ENCODE data around the gene PLN. TPM values are rescaled to one million over a fixed set of nuclear protein-coding genes. Genes with fewer than 3 reads are reported as not detected.

Gene PLN
- total RNA-seq, 4 donors from 2014 or later, result 6.1 to 14.2 (median 8.5) TPM

DNA sequence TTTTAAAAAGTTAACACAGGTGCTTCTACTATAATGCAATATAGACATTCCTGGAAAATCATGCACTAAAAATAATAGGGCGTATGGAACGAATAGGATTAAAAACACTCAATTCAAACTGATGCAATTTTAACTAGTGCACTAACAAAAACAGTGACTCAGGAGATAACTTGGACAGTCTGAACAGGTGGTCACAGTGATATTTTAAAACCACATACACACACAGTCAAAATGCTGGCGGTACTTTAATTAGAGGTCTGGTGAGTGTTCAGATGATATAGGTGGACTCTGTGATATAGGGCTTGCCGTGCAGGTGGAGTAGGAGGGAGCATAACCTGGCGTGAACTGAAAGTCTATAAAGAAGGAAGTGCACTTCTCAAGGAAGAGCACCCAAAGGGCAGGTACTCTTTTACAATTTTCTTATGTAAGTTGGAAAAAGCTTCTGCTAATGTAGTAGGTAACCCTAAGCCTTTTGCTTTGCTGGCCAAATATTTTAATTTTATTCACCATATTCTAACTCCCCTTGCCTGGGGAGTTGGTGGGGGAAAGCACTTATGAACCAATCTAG lies 41.9 kb upstream of the PLN start:
- TF ChIP-seq CTCF (IDR thresholded peaks at IDR 0.05; ENCODE audit: low read depth), result no peak

DNA sequence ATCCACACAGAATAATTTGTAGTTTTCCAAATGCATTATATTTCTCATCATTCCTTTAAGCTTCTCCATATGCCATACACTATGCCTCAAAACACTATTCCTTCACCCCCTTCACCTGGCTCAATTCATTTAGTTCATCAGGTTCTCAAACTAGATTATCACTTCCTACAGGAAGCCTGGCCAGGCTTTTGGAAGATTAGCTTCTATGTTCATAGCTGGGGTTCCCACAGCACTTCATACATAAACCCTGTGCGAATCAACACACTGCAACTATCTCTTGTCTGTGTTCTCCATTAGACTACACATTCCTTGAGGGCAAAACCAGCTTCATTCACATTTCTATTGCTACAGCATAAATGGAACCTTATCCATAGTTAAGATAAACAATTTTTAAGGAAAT lies 40.5 kb upstream of the PLN start:
- TF ChIP-seq CTCF (IDR thresholded peaks at IDR 0.05; ENCODE audit: low read depth), result no peak

GRCh38 chr6:118509009-118509617 lies 39.0 kb upstream of the PLN start:
- no peak for TF ChIP-seq CTCF (IDR thresholded peaks at IDR 0.05; ENCODE audit: low read depth)

DNA sequence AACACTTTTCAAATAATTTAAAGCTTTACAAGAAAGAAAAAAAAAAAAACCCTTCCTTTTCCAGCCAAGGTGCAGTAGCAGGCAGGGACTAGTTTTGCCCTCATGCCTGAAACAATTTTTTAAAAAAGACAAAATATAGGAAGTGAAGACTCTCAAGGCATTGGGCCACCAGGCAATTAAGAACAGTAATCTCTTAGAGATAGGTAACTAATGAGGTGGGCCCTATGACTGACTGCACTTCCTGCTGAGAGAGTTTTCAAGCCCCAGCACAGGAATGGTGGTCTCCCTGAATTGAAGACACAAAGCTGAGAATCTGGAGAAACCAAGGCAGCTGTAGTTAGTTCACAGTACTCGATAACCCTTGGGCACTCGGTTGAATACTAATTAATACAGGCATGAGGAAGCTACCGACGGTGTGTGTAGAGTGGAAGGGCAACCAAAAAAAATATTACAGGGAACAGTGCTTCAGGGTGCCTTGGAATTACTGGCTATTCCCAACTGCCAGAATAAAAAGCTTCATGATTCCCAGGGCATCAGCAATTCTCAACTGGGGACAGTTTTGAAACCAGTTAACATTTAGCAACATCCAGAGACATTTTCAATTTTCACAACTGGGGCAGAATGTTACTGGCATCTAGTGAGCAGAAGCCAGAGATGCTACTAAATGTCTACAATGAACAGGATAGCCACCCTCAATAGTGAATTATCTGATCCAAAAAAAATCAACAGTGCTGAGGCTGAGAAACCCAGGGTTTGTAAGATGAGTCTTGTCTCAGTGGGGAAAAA lies 36.0 kb upstream of the PLN start:
- TF ChIP-seq CTCF (IDR thresholded peaks at IDR 0.05; ENCODE audit: low read depth), result no peak

GRCh38 chr6:118514689-118515088 lies 33.4 kb upstream of the PLN start:
- no peak for TF ChIP-seq CTCF (IDR thresholded peaks at IDR 0.05; ENCODE audit: low read depth)

DNA sequence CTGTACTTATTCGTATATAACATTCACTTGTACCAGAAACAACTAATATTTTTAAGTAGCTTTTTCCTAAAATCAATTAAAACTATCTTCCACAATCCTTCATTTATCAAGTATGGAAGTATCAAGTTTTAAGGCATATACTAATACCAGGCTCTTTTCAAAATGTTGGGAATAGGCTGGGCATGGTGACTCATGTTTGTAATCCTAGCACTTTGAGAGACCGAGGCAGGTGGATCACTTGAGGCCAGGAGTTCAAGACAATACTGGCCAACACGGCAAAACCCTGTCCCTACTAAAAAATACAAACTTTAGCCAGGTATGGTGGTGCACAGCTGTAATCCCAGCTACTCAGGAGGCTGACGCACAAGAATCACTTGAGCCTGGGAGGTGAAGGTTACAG lies 25.7 kb upstream of the PLN start:
- no peak for TF ChIP-seq CTCF (IDR thresholded peaks at IDR 0.05; ENCODE audit: low read depth)

GRCh38 chr6:118523216-118523615 lies 24.9 kb upstream of the PLN start:
- no peak for TF ChIP-seq CTCF (IDR thresholded peaks at IDR 0.05; ENCODE audit: low read depth)
